Measurements from ENCODE around the gene COQ3.

COQ3 gene, protein sequence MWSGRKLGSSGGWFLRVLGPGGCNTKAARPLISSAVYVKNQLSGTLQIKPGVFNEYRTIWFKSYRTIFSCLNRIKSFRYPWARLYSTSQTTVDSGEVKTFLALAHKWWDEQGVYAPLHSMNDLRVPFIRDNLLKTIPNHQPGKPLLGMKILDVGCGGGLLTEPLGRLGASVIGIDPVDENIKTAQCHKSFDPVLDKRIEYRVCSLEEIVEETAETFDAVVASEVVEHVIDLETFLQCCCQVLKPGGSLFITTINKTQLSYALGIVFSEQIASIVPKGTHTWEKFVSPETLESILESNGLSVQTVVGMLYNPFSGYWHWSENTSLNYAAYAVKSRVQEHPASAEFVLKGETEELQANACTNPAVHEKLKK

DNA sequence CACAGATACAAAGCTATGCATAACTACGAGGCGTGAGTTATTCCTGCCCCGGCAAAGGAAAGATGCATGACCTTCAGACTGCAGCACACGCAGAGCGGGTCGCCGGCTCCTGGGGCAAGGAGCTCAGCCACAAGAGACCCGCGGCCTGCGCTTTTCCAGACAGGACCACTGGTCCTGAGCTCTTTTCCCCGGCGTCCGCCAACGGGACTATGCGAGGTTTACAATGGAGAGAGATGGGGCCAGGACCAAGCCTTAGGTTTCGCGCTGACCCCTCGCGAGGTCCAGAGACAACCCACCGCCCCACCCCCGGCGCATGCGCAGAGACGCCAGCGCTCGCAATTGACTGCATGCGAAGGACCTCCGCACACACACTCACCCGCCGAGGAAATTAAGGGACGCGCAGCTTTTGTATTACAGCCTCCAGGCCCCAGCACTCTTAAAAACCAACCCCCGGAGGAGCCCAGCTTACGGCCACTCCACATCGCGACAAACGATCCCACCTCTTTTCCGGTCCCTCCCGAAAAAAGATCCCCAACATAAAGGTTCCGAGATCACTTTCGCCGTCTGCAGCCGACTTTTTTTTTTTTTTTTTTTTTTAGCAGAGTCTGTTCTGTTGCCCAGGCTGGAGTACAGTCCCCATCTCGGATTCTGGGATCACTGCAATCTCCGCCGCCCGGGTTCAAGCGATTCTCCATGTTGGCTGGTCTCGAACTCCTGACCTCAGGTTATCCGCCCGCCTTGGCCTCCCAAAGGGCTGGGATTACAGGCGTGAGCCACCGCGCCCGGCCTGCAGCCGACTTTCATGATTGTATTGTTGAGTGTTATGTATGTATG, at the start of gene COQ3:
Gene COQ3, minus strand, starts transcription at position 498 of the 834 bp plus-strand sequence. Its CDS starts 16 bp downstream, at position 482.
- DNase-seq: peak; percentile 66 to 90 (median 82)

GRCh38 chr6:99434702-99435530, 40.9 kb upstream of the COQ3 start:
- peak in 1 of 3 experiments; percentile 38 for DNase-seq

- DNase-seq: no peak
Observed at GRCh38 chr6:99432877-99433276, 38.9 kb upstream of the COQ3 start.

DNA sequence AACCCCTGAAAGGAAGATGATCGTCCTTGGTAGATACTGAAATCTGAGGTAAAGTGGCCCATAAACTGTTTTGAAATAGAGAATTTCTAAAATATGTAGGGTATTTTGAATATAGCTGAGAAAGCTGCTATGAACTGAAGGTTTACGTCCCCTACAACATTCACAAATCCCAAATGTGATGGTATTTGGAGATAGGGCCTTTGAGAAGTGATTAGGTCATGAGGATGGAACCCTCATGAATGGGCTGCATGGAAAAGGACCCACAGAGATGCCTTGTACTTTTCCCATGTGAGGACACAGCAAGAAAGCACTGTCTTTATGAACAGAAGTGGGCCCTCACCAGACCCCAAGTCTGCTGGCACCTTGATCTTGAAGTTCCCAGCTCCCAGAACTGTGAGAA, 37.9 kb upstream of the COQ3 start:
- DNase-seq: no peak

DNA sequence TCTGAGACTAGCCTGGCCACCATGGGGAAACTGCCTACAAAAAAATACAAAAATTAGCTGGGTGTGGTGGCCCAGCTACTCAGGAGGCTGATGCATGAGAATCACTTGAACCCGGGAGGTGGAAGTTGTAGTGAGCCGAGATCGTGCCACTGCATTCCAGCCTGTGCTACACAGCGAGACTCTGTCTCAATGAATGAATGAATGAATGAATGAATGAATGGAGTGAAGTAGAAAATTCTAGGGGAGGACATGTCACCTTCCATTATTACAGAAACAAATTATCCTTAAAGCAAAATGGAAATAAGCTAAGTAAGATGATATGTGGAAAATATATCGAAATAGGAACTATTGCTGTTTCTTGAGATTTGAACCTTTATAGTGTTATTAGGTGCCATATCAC, 34.0 kb upstream of the COQ3 start:
- DNase-seq: no peak

DNA sequence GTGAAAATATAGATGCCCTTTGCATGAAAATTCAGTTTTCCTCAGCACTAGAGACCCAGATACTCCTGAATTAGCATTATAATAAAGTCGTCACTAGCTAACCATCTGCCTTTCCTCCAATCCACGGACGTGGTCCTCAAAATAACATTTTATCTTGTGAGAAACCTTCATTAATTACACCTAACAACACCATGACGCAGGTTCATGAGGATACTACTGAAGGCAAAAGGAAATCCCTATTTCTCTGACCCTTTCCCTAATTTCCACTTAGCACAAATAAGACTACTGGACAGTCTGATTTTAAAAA, 32.4 kb upstream of the COQ3 start:
- no peak for DNase-seq

DNA sequence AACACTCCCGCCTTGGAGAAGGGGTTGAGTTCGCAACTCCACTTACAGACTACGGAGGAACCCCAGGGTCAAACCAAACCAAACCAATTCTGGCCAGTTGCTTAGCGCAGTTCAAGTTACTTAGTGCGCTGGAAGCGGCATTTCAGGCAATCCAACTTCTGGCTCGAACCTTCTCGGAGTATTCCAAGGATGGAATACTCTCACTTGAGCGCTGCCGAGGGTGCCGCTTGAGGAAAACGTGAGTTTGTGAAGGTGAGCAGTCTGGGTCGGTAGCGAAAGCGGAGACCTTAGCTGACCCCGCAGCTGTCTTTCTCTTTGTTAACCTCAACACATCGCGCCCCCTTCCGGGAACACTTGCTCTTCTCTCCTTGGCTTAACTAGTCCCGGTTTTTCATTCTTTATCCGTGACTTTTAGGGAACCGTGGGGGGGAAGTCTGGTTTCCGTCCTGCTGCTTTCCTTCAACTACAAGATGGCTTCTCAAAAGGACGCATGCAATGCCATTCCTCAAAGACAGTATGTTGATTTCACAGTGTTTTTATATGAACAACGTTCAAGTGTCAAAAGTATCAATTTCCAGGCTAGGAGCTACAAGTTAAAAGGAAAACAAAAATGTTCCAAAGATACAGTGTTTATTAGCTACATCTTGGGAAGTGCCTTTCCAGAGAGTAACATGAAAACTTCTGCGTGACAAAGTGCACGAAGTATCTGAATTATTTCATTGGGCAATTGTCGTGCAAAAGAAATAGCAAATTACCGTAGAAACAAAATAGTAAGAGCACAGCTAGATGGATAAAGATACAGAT, 31.9 kb upstream of the COQ3 start:
- DNase-seq: peak; percentile 89 to 98 (median 97)

DNA sequence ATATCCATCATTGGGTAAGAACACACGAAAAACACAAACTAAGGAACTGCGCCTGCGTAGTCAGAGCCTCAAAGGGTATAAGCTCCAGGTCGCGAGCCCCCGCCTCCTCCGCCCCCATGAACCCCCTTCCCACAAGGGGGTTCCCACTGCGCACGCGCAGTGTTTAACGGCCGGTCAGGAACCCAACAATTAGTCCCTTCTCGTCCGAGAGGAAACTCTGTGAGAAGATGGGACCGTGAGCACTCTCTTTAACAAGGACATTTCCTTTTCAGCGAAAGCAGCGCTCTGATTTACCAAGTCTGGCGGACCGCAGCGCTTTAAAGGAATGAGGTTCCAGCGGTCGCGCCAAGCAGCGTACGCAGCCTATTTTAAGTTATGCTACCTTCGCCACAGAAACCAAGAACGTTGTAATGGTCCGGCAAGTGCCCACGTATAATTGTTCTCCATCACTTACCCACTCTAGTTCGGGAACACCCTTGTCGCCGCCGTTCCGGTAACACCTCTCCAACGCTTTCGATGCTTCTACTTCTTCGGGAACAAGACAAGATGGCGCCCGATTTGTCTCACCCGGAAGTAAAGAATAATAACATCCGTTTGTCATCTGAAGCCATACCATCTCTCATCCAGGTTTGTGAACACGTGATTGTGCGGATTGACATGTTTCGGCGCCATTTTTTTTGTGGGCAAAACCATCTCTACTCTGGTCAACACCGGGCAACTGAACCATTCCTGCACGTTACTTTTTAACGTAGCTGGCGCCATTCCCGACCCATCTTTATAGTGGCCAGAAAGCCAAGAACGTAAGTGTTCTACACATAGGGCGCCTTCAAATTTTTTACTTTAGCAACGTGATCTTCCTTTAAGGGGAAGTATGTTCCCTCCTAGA, 31.0 kb upstream of the COQ3 start, which contains the start of gene PNISR:
Gene PNISR, minus strand, starts transcription at position 548 of the 886 bp plus-strand sequence. CDS start 10,649 bp downstream, outside the sequence.
- peak; percentile 97 to 99 (median 97) for DNase-seq

GRCh38 chr6:99424022-99424421, 30.0 kb upstream of the COQ3 start:
- DNase-seq: no peak

DNA sequence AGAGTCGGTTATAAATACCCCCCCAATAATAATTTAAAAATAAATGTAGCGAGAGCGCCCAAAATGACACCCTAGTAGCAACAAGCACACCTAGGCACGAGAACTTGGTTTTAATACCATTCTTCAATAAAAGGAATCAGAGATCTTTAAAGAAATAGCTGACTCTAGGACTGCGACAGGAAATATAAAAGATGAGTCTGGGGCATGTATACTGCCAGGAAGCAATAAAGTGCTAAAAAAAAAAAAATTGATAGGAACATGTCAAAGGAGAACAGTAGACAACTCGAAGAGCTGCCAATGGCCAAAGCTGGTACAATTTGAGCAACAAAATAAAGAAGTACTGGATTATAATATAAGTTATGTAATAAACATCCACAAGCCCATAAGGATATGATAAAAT, 28.9 kb upstream of the COQ3 start:
- no peak for DNase-seq

DNA sequence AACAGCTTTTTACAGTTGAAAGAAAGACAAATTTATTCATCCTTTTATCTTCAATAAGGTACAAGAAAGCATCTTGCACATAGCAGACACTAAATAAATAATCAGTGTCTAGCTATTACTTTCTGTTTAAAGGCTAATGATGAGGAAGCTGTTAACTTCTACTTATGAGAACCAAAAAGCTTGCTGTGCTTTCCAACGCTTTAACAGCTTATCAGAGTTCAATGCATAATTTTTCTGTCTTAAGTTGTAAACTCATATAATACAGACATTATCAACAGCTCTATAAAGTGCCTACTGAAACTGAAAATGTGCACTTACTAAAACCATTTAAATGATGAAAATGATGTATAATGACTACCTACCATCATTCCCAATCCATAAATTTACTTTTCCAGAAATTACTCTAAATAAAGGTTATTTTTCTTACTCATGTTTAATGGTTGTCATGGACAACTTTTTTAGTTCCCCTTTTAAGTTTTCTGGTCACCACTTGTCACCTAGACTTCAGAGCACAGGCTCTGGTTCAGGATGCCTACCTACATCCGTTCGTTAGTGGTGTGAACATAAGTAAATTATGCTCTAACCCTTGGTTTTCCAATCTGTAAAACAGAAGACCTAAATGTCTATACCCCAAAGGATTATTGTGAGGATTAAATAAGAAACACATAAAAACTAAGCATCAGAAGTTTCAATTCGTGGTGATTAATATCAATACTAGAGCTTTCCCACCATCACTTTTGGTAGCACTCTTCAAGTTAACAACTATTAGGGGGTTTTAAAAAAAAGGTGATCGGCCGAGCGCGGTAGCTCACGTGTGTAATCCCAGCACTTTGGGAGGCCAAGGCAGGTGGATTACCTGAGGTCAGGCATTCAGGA, 23.1 kb upstream of the COQ3 start:
- no peak for DNase-seq

GRCh38 chr6:99416226-99416625, 22.2 kb upstream of the COQ3 start:
- DNase-seq: no peak

GRCh38 chr6:99415446-99415845, 21.5 kb upstream of the COQ3 start:
- DNase-seq: no peak

GRCh38 chr6:99412065-99412464, 18.1 kb upstream of the COQ3 start:
- no peak for DNase-seq

DNA sequence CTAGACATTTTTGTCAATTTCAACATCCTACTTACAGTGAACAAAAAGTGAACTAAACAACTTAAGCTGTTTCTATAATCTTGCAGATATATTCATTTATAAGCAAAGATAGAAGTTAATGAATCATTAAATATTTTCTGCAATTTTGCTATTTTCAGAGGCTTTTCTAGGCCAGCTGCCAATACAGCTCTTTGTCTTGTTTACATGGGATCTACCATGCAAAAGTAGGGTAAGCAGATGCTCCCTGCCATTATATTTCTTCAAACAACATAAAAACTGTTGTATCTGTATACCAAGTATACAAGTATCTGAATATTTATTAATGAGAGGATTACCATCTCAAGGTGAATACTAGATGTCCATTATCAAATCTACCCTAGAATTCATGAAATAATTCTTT, 15.7 kb upstream of the COQ3 start:
- DNase-seq: no peak

DNA sequence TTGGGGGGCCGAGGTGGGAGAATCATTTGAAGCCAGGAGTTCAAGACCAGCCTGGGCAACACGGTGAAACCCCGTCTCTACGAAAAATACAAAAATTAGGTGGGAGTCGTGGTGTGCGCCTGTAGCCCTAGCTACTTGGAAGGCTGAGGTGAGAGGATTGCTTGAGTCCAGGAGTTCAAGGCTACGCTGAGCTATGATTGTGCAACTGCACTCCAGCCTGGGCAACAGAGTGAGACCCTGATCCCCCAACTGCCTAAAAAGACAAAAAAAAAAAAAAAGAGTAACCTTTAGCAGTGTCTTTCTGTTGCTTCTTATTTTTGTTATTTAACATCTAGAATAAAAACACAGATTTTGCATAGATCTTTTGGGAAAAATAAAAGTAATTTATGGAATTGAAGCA, 13.1 kb upstream of the COQ3 start:
- no peak for DNase-seq

DNA sequence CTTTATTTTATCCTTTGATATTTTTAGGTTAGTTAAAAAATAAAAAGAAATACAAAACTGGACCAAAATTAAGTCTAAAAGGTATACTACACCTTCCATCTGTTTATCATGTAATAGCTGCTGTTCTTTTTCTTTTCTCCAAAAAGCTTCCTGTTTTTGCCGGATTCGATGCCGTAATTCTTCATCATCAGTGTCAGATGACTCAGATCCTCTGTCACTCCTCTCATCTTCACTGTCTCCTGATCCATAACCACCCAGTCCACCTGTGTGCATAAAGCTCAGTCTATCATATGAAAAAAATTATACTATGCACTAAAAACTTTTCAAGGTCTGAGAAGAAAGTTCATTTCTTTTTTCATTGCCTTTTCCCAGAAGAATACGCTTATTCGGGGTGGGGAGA, 8.5 kb upstream of the COQ3 start:
- DNase-seq: no peak

DNA sequence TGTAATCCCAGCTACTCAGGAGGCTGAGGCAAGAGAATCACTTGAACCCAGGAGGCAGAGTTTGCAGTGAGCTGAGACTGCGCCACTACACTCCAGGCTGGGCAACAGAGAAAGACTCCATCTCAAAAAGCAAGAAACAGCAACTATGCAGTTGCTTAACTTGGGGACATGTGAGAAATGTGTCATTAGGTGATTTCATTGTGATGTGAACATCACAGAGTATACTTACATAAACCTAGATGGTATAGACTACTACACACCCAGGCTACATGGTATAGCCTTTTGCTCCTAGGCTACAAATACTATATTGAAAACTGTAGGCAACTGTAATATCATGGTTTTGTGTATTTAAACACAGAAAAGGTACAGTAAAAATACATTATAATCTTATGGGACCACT, 3.3 kb upstream of the COQ3 start:
- DNase-seq: no peak

DNA sequence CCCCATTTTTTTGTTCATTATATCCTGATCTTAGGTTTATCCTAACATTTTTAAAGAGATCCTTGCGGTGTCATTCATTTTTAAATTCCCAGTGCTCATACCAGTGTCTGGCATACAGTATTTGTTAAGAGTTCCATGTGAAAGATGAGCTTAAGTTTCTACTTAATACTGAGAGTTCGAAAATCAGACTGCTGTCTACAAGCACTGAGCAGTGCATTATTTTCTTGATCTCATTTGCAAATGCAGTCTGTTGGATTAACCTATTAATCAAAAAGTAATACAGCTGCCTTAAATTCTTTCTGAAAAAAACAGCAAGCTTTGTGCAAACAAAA, 663 bp downstream of the COQ3 start:
- no peak for DNase-seq

DNA sequence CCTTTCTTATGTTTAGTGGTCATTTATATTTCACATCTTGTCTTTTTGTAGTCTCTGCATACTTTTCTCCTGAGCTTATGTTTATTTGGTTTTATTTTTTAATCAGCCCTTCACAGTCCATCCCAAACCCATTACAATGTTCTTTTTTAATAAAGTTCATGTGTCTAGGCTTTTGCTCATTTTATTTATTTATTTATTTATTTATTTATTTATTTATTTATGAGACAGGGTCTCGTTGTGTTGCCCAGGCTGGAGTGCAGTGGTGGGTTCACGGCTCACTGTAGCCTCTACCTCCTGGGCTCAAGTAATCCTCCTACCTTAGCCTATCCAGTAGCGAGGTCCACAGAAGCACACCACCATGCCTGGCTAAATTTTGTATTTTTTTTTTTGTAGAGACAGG, 3.1 kb downstream of the COQ3 start:
- no peak for DNase-seq

- no peak for DNase-seq
Observed at GRCh38 chr6:99384507-99384906, 9.5 kb downstream of the COQ3 start.

Measured in NCI-H1417 (cell line).